NCI-H2081 (cell line): ENCODE data around the gene PLEKHG7.
"Not testable (repeated sequence)": the region's sequence is repeated elsewhere in the genome, so short reads cannot be mapped to it uniquely, and the experiment has no call there.

Source experiments
- DNase-seq, 2 experiments: peaks; one replicate each; lab custom pipeline; 2025; lab: John Stamatoyannopoulos, UW

Gene PLEKHG7, protein sequence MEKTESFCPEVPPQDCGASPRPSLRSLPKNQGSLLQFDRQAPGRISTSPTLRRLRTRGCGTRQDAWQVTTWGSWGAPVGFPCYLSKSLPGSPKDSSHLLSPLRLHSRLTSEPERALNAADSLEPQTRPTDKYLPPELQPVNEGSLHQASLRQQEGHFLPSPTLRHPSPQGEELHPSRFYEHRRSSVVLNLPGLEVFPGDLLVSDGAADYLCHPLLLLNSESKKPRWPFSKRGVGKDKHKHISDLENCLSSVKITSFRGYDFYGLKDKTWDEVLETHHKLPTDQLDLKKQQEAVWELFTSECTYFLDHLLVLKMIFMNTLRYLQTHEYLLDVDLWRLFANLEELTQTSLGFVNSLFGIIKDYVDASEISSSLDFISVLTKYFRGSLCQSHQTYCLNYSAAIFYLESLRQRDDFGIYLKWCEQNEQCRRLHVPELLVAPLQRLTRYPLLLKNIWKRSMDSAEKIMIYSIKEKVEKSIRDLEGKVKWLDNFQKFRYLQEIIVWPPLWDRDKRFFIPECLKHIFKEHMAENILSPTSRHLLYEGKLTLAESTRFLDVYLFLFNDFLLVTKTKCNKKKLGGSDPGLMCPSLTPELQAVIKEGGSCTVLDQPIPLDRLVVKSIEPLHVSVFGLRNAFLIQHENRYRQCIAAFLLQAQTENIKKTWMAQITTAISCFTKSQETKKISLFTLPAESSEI

GRCh38 chr12:92702754-92703679 lies at the start of gene PLEKHG7:
TSS of gene PLEKHG7 (plus strand) at chr12:92702989. CDS start at chr12:92706632, 3,643 bp downstream.
- DNase-seq: no peak

GRCh38 chr12:92654256-92654655 lies 48.5 kb upstream of the PLEKHG7 start:
- not testable (repeated sequence) for DNase-seq

GRCh38 chr12:92654929-92655328 lies 47.9 kb upstream of the PLEKHG7 start:
- DNase-seq: no peak

- DNase-seq: no peak
These were observed 45.9 kb upstream of the PLEKHG7 start for GRCh38 chr12:92656911-92657310.

GRCh38 chr12:92657770-92658169 lies 45.0 kb upstream of the PLEKHG7 start:
- no peak for DNase-seq

- DNase-seq: no peak
These were observed 44.2 kb upstream of the PLEKHG7 start for GRCh38 chr12:92658611-92659010.

GRCh38 chr12:92661269-92661668 lies 41.5 kb upstream of the PLEKHG7 start:
- DNase-seq: no peak

- no peak for DNase-seq
These were observed 37.3 kb upstream of the PLEKHG7 start for GRCh38 chr12:92665496-92665895.

- no peak for DNase-seq
These were observed 34.0 kb upstream of the PLEKHG7 start for GRCh38 chr12:92668739-92669138.

GRCh38 chr12:92671524-92671923 lies 31.3 kb upstream of the PLEKHG7 start:
- DNase-seq: not testable (repeated sequence)

DNA sequence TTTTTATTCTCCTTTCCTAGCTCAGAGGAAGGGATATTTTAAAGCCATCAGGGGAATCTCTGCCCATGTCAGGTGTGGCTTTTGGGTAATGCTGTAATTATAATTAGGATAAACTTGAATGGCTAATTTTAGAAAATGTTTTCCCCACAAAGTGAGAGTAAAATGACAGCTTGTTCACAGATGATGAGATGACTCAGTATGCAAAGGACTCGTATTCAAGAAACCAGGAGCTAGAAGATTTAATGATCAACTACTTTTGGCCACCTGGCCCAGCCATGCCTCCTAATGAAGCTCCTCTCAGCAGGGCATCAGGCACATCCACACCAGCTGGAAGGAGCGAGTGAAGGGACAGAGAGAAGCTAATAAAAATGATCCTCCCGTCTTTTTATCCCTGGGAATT lies 29.0 kb upstream of the PLEKHG7 start:
- DNase-seq: no peak

- DNase-seq: no peak
These were observed 28.3 kb upstream of the PLEKHG7 start for GRCh38 chr12:92674500-92674899.

DNA sequence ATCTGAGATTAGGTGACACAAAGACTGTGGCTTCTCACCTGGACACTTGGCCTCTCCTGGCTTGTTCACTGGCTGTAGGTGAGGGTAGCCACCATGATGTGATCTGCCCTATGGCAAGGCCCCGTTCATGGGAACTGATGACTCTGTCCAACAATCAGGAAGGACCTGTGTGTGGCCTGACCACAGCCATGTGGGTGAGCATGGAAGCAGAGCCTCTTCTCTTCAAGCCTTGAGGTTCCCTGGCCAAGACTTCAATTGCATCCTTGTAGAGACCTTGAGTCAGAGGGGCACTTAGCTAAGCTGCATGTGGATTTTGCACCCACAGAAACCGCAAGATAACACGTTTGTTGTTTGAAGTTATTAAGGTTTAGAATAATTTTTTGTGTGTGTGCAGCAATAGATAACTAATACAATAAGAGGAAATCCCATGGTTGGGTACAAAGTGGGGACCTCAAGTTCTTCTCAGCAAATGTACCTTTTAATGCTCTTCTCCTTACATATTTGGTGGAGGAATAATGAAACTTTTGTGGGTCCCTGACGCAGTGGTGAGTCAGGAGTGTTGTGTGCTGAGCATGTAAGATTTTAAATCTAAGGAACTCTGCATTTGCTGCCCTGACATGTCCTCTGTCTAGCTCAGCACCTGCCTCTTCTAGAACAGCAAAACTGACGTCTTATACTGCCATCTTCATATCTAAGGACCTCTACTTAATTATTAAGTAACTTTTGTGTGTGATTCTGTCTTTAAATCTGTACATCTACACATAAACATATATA lies 27.5 kb upstream of the PLEKHG7 start:
- DNase-seq: no peak

- DNase-seq: no peak
These were observed 26.1 kb upstream of the PLEKHG7 start for GRCh38 chr12:92676710-92677109.

DNA sequence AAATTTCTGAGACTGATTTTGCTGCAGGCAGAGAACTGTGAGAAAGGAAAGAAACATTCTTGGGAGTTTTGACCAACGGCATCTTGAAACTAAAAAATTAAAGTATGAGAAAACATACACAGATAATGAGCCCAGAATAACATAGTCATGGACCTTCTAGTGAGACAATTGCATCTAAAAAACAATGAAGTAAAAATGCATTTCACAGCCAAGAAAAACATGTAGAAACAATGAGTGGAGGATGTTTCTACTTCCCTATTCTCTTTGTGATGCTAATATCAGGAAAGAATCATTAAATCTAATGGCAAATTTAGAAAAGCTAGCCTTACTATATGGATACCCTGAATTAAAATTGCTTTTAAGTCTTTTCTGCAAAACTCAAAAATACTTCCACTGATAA lies 12.2 kb upstream of the PLEKHG7 start:
- no peak for DNase-seq

DNA sequence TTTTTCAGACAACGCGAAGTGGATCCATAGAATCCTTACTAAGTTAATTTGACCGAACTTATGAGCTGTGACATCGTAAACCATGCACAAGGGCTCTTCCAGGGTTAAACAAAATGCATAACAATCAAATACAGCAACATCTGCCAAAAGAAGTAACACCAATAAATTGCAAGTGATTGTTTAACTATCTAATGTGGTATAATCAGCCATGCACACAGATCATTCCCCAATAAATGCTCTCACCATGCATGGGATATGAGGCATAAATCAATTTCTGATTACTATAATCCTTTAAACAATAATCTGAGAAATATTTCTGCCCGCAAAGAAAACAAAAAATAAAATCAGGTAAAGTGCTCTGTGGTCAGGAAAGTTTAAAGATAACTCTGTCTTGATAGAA lies 7.7 kb upstream of the PLEKHG7 start:
- DNase-seq: peak; percentile 31 to 67

GRCh38 chr12:92695577-92695976 lies 7.2 kb upstream of the PLEKHG7 start:
- DNase-seq: peak; percentile 70 to 95

GRCh38 chr12:92696216-92696615 lies 6.6 kb upstream of the PLEKHG7 start:
- DNase-seq: peak in 1 of 2 experiments; percentile 32

- no peak for DNase-seq
These were observed 4.3 kb upstream of the PLEKHG7 start for GRCh38 chr12:92698474-92698873.

GRCh38 chr12:92701441-92701840 lies 1.3 kb upstream of the PLEKHG7 start:
- no peak for DNase-seq

GRCh38 chr12:92703786-92704185 lies 997 bp downstream of the PLEKHG7 start:
- DNase-seq: no peak
